OCI-LY1 (cell line): ENCODE data around the gene CLRN3.

Experiments used
- H2AFZ ChIP-seq: fragments of 200-600 bp; sonication (generic), shearing (Covaris generic); 2 replicates; pipeline ENCODE4 v1.6.0; 2014; ENCODE audit warnings: antibody characterized with exemption, mild to moderate bottlenecking, low read length
- H3F3A ChIP-seq: fragments of 200-600 bp; sonication (generic), shearing (Covaris generic); 2 replicates; pipeline ENCODE4 v1.6.0; 2014; ENCODE audit warnings: mild to moderate bottlenecking, antibody characterized with exemption, low read length, moderate library complexity; ENCODE audit not compliant: insufficient read depth
- H3K27ac ChIP-seq: fragments of 200-600 bp; sonication (generic); 2 replicates; pipeline ENCODE4 v1.5.1; 2014; ENCODE audit warnings: low read length, mixed run types, mild to moderate bottlenecking, low read depth; ENCODE audit not compliant: poor library complexity, severe bottlenecking
- H3K27me3 ChIP-seq: fragments of 200-600 bp; sonication (generic); 2 replicates; pipeline ENCODE4 v1.6.0; 2014; ENCODE audit warnings: antibody characterized with exemption, mild to moderate bottlenecking, low read length, moderate library complexity; ENCODE audit not compliant: insufficient read depth
- H3K36me3 ChIP-seq: fragments of 200-600 bp; sonication (generic); 2 replicates; pipeline ENCODE4 v1.6.1; 2014; ENCODE audit warnings: mild to moderate bottlenecking, antibody characterized with exemption, low read length, moderate library complexity, mixed read lengths; ENCODE audit not compliant: insufficient read depth
- H3K4me1 ChIP-seq: fragments of 200-600 bp; sonication (generic); 2 replicates; pipeline ENCODE4 v1.5.1; 2014; ENCODE audit warnings: mild to moderate bottlenecking, low read length, moderate library complexity; ENCODE audit not compliant: insufficient read depth, severe bottlenecking
- H3K4me2 ChIP-seq: fragments of 200-600 bp; sonication (generic), shearing (Covaris generic); 2 replicates; pipeline ENCODE4 v1.6.1; 2014; ENCODE audit warnings: low read length
- H3K4me3 ChIP-seq: fragments of 200-600 bp; sonication (generic); 2 replicates; pipeline ENCODE4 v1.5.1; 2014; ENCODE audit warnings: low read length, low read depth, mild to moderate bottlenecking, mixed read lengths; ENCODE audit not compliant: poor library complexity, severe bottlenecking
- H3K79me2 ChIP-seq: fragments of 200-600 bp; shearing (Covaris generic); 2 replicates; pipeline ENCODE4 v1.6.1; 2016; ENCODE audit warnings: mixed run types, low read length, mixed read lengths; ENCODE audit not compliant: insufficient read depth
- H3K9ac ChIP-seq: fragments of 200-600 bp; sonication (generic), shearing (Covaris generic); 2 replicates; pipeline ENCODE4 v1.6.1; 2014; ENCODE audit warnings: mild to moderate bottlenecking, low read length, mixed read lengths
- H3K9me2 ChIP-seq: fragments of 200-600 bp; sonication (generic), shearing (Covaris generic); 2 replicates; pipeline ENCODE4 v1.6.1; 2014; ENCODE audit warnings: low read depth, mild to moderate bottlenecking, low read length, mixed read lengths
- H3K9me3 ChIP-seq: fragments of 200-600 bp; shearing (Covaris generic); 2 replicates; pipeline ENCODE4 v1.6.1; 2014; ENCODE audit warnings: low read length, mixed read lengths
- H4K20me1 ChIP-seq: fragments of 200-600 bp; sonication (generic), shearing (Covaris generic); 2 replicates; pipeline ENCODE4 v1.6.0; 2016; ENCODE audit warnings: mild to moderate bottlenecking, low read length; ENCODE audit not compliant: insufficient read depth
- EZH2 ChIP-seq: fragments of 200-600 bp; sonication (generic), shearing (Covaris generic); IDR thresholded peaks from 2 replicates; pipeline ENCODE4 v1.8.0; 2017; ENCODE audit warnings: borderline replicate concordance, mixed run types, mild to moderate bottlenecking, antibody characterized with exemption, low read length, moderate library complexity, mixed read lengths
- TF ChIP-seq, protein P1 (sequence below): fragments of 200-600 bp; sonication (generic), shearing (Covaris generic); IDR thresholded peaks from 2 replicates; pipeline ENCODE4 v1.5.1; 2017; ENCODE audit warnings: mild to moderate bottlenecking, antibody characterized with exemption, low read length, moderate library complexity, mixed read lengths

CLRN3 gene

DNA sequence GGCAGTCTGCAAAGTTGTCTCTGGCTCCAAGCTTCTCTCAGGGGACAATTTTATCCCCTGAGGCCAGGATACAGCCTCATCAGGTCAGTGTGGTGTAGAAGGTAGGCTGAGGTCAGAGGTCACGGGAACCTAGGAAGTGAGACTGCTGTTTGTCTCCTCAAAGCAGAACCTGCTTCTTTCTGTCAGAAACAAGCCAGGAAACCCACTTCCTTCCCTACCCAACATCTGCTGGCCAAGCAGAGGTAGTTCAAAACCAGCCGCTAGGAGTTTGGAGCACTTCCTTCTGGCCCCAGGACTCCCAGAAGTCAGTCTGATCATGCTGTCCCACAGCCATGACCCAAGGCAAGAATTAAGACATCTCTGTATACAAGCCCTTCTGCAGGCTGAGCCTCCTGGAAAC lies 12.2 kb downstream of the CLRN3 start:
- H3K9ac ChIP-seq, result no peak overlapping the region
- H2AFZ ChIP-seq, result no peak overlapping the region
- H3K4me3 ChIP-seq, result no peak overlapping the region
- no peak overlapping the region for H3K4me2 ChIP-seq
- H3K9me2 ChIP-seq, result no peaks in the 10 kb centered on the region
- H3K36me3 ChIP-seq, result no peaks in the 10 kb centered on the region
- H3F3A ChIP-seq, result no peaks in the 10 kb centered on the region
- TF ChIP-seq EZH2, result no peak
- TF ChIP-seq, protein P1, sequence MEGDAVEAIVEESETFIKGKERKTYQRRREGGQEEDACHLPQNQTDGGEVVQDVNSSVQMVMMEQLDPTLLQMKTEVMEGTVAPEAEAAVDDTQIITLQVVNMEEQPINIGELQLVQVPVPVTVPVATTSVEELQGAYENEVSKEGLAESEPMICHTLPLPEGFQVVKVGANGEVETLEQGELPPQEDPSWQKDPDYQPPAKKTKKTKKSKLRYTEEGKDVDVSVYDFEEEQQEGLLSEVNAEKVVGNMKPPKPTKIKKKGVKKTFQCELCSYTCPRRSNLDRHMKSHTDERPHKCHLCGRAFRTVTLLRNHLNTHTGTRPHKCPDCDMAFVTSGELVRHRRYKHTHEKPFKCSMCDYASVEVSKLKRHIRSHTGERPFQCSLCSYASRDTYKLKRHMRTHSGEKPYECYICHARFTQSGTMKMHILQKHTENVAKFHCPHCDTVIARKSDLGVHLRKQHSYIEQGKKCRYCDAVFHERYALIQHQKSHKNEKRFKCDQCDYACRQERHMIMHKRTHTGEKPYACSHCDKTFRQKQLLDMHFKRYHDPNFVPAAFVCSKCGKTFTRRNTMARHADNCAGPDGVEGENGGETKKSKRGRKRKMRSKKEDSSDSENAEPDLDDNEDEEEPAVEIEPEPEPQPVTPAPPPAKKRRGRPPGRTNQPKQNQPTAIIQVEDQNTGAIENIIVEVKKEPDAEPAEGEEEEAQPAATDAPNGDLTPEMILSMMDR, result no peak
- no peaks in the 10 kb centered on the region for H3K79me2 ChIP-seq
- no peaks in the 10 kb centered on the region for H3K9me3 ChIP-seq
- no peaks in the 10 kb centered on the region for H3K27me3 ChIP-seq
- no peak overlapping the region for H3K27ac ChIP-seq
- H3K4me1 ChIP-seq, result no peaks in the 10 kb centered on the region
- no peaks in the 10 kb centered on the region for H4K20me1 ChIP-seq

GRCh38 chr10:127878475-127879055 lies 14.2 kb downstream of the CLRN3 start:
- H3K27ac ChIP-seq, result no peak overlapping the region
- no peaks in the 10 kb centered on the region for H3K4me1 ChIP-seq
- H3K9ac ChIP-seq, result no peak overlapping the region
- no peak overlapping the region for H3K4me2 ChIP-seq
- no peak overlapping the region for H3K4me3 ChIP-seq
- H3K9me3 ChIP-seq, result no peaks in the 10 kb centered on the region
- no peaks in the 10 kb centered on the region for H3K79me2 ChIP-seq
- no peaks in the 10 kb centered on the region for H3K36me3 ChIP-seq
- H3K27me3 ChIP-seq, result no peaks in the 10 kb centered on the region
- no peak overlapping the region for H2AFZ ChIP-seq
- H4K20me1 ChIP-seq, result no peaks in the 10 kb centered on the region
- TF ChIP-seq, protein P1, result no peak
- TF ChIP-seq EZH2, result no peak
- no peaks in the 10 kb centered on the region for H3K9me2 ChIP-seq
- H3F3A ChIP-seq, result no peaks in the 10 kb centered on the region

DNA sequence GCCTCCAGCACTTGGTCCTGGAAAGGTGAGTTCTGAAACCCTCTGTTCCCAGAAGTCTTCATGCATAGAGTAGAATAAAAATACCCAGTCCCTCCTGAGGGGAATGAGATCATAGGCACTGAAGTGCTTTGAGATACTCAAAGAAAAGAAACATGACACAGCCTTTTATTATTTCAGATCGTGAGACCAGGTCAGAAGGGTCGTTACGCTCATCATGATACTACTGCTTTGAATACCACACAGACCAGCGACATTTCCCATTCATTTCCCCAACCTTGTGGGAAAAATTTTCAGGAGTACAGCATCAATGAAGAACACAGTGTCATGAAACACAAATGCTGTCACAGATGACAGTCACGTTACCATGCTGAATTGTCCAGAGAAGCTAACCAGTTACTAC lies 15.0 kb downstream of the CLRN3 start:
- Histone ChIP-seq H3K4me2 (no peak overlapping the region), H3F3A (no peaks in the 10 kb centered on the region), H4K20me1 (no peaks in the 10 kb centered on the region)

More for the DNA sequence above, 15.0 kb downstream of the CLRN3 start:
- Histone ChIP-seq H3K4me1 (no peaks in the 10 kb centered on the region), H2AFZ (no peak overlapping the region), H3K27ac (no peak overlapping the region), H3K36me3 (no peaks in the 10 kb centered on the region), H3K4me3 (no peak overlapping the region), H3K9me3 (no peaks in the 10 kb centered on the region), H3K9ac (no peak overlapping the region), H3K9me2 (no peaks in the 10 kb centered on the region), H3K79me2 (no peaks in the 10 kb centered on the region), H3K27me3 (0 out of 2 replicates have a peak, but pooled peaks cover 4% of the 10 kb centered on the region)
- TF ChIP-seq, protein P1, result no peak
- TF ChIP-seq EZH2, result no peak
